ENCODE results near the gene GAN.

The GAN gene

GRCh38 chr16:81310045-81310644 is 4.6 kb upstream of the GAN start:
- TF ChIP-seq, protein P1, sequence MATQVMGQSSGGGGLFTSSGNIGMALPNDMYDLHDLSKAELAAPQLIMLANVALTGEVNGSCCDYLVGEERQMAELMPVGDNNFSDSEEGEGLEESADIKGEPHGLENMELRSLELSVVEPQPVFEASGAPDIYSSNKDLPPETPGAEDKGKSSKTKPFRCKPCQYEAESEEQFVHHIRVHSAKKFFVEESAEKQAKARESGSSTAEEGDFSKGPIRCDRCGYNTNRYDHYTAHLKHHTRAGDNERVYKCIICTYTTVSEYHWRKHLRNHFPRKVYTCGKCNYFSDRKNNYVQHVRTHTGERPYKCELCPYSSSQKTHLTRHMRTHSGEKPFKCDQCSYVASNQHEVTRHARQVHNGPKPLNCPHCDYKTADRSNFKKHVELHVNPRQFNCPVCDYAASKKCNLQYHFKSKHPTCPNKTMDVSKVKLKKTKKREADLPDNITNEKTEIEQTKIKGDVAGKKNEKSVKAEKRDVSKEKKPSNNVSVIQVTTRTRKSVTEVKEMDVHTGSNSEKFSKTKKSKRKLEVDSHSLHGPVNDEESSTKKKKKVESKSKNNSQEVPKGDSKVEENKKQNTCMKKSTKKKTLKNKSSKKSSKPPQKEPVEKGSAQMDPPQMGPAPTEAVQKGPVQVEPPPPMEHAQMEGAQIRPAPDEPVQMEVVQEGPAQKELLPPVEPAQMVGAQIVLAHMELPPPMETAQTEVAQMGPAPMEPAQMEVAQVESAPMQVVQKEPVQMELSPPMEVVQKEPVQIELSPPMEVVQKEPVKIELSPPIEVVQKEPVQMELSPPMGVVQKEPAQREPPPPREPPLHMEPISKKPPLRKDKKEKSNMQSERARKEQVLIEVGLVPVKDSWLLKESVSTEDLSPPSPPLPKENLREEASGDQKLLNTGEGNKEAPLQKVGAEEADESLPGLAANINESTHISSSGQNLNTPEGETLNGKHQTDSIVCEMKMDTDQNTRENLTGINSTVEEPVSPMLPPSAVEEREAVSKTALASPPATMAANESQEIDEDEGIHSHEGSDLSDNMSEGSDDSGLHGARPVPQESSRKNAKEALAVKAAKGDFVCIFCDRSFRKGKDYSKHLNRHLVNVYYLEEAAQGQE (IDR thresholded peaks at IDR 0.05; ENCODE audit: low read depth) = no peak
- TF ChIP-seq TEAD4 (IDR thresholded peaks at IDR 0.05) = no peak

GRCh38 chr16:81311762-81312161 is 3.0 kb upstream of the GAN start:
- TF ChIP-seq CREB1 (IDR thresholded peaks at IDR 0.05; ENCODE audit: low read depth) = no peak
- no peak for TF ChIP-seq TEAD4 (IDR thresholded peaks at IDR 0.05)
- no peak for TF ChIP-seq ZBTB7A (IDR thresholded peaks at IDR 0.05; ENCODE audit: low read depth)
- TF ChIP-seq MAX (IDR thresholded peaks at IDR 0.05) = no peak
- no peak for TF ChIP-seq EP300 (IDR thresholded peaks at IDR 0.05; ENCODE audit: borderline replicate concordance)
- TF ChIP-seq, protein P2, sequence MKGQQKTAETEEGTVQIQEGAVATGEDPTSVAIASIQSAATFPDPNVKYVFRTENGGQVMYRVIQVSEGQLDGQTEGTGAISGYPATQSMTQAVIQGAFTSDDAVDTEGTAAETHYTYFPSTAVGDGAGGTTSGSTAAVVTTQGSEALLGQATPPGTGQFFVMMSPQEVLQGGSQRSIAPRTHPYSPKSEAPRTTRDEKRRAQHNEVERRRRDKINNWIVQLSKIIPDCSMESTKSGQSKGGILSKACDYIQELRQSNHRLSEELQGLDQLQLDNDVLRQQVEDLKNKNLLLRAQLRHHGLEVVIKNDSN (IDR thresholded peaks at IDR 0.05) = no peak
- TF ChIP-seq FOXM1 (IDR thresholded peaks at IDR 0.05; ENCODE audit: borderline replicate concordance, low read depth) = no peak
- TF ChIP-seq YY1 (IDR thresholded peaks at IDR 0.05; ENCODE audit: low read depth) = no peak
- TF ChIP-seq EGR1 (IDR thresholded peaks at IDR 0.05) = no peak
- TF ChIP-seq, protein P1 (IDR thresholded peaks at IDR 0.05; ENCODE audit: low read depth) = no peak
- no peak for TF ChIP-seq NFIC (IDR thresholded peaks at IDR 0.05)
- TF ChIP-seq CEBPB (IDR thresholded peaks at IDR 0.05) = no peak
- TF ChIP-seq RAD21 (IDR thresholded peaks at IDR 0.05; ENCODE audit: low read depth) = no peak
- no peak for TF ChIP-seq TCF12 (IDR thresholded peaks at IDR 0.05; ENCODE audit: low read depth)
- no peak for TF ChIP-seq TAF1 (IDR thresholded peaks at IDR 0.05; ENCODE audit: low read depth)

GRCh38 chr16:81313701-81314602 is 810 bp upstream of the GAN start:
- TF ChIP-seq ZBTB7A (IDR thresholded peaks at IDR 0.05; ENCODE audit: low read depth) = no peak
- no peak for TF ChIP-seq CEBPB (IDR thresholded peaks at IDR 0.05)
- TF ChIP-seq EP300 (IDR thresholded peaks at IDR 0.05; ENCODE audit: borderline replicate concordance) = no peak
- no peak for TF ChIP-seq NFIC (IDR thresholded peaks at IDR 0.05)
- TF ChIP-seq EGR1 (IDR thresholded peaks at IDR 0.05) = peak; percentile 55; the same call in 1 of the 2 replicates

- TF ChIP-seq, protein P2 (IDR thresholded peaks at IDR 0.05) = no peak
- no peak for TF ChIP-seq EP300 (IDR thresholded peaks at IDR 0.05; ENCODE audit: borderline replicate concordance)
These were observed 761 bp downstream of the GAN start for GRCh38 chr16:81315271-81316175.

GRCh38 chr16:81316176-81316496 is 1.4 kb downstream of the GAN start:
- TF ChIP-seq CREB1 (IDR thresholded peaks at IDR 0.05; ENCODE audit: low read depth) = no peak
- no peak for TF ChIP-seq FOXM1 (IDR thresholded peaks at IDR 0.05; ENCODE audit: borderline replicate concordance, low read depth)
- TF ChIP-seq TEAD4 (IDR thresholded peaks at IDR 0.05) = no peak
- TF ChIP-seq NFIC (IDR thresholded peaks at IDR 0.05) = no peak
- TF ChIP-seq, protein P1 (IDR thresholded peaks at IDR 0.05; ENCODE audit: low read depth) = no peak
- TF ChIP-seq YY1 (IDR thresholded peaks at IDR 0.05; ENCODE audit: low read depth) = no peak
- TF ChIP-seq TCF12 (IDR thresholded peaks at IDR 0.05; ENCODE audit: low read depth) = no peak
- TF ChIP-seq EGR1 (IDR thresholded peaks at IDR 0.05) = no peak
- TF ChIP-seq TAF1 (IDR thresholded peaks at IDR 0.05; ENCODE audit: low read depth) = no peak
- no peak for TF ChIP-seq EP300 (IDR thresholded peaks at IDR 0.05; ENCODE audit: borderline replicate concordance)
- TF ChIP-seq RAD21 (IDR thresholded peaks at IDR 0.05; ENCODE audit: low read depth) = no peak
- TF ChIP-seq MAX (IDR thresholded peaks at IDR 0.05) = no peak
- TF ChIP-seq CEBPB (IDR thresholded peaks at IDR 0.05) = no peak
- TF ChIP-seq, protein P2 (IDR thresholded peaks at IDR 0.05) = no peak
- no peak for TF ChIP-seq ZBTB7A (IDR thresholded peaks at IDR 0.05; ENCODE audit: low read depth)
